ENCODE results near the gene TEKT1. TPM values are rescaled to one million over a fixed set of nuclear protein-coding genes. Genes with fewer than 3 reads are reported as not detected.

The TEKT1 gene
- total RNA-seq, 3 donors from 2014 or later (not counting 1 experiment from before 2014, with no cell fraction given), result not detected

DNA sequence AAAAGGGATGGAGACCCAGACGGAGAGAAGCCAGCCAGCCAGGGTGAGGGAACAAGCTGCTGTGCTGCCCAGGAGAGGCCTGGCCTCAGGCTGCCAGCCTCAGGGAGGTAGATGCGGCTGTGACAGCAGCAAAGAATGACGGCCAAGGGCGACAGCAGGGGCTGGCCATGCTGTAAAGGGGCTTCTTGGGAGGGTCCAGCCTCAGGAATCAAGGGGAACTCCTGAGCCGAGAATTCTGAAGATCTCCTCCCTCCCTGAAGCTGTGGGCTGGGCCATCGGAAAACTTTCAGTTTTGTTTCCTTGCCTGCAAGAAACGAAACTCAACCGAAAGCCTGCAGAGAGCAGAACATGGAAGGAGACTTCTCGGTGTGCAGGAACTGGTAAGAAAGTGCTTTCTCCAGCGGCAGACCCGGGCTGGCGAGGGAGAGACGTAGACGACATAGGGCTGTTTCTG is 75.8 kb downstream of the TEKT1 start, which contains the start of gene XAF1:
Gene XAF1, plus strand, starts transcription at position 316 of the 454 bp plus-strand sequence. Its CDS starts 33 bp downstream, at position 349.
- TF ChIP-seq, protein P1, sequence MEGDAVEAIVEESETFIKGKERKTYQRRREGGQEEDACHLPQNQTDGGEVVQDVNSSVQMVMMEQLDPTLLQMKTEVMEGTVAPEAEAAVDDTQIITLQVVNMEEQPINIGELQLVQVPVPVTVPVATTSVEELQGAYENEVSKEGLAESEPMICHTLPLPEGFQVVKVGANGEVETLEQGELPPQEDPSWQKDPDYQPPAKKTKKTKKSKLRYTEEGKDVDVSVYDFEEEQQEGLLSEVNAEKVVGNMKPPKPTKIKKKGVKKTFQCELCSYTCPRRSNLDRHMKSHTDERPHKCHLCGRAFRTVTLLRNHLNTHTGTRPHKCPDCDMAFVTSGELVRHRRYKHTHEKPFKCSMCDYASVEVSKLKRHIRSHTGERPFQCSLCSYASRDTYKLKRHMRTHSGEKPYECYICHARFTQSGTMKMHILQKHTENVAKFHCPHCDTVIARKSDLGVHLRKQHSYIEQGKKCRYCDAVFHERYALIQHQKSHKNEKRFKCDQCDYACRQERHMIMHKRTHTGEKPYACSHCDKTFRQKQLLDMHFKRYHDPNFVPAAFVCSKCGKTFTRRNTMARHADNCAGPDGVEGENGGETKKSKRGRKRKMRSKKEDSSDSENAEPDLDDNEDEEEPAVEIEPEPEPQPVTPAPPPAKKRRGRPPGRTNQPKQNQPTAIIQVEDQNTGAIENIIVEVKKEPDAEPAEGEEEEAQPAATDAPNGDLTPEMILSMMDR (IDR thresholded peaks at IDR 0.05), result no peak
- Mint-ChIP-seq H3K4me1 (peaks cover 60 to 69% of the 10 kb centered on the region in 2 donors), H3K36me3 (no peaks in the 10 kb centered on the region), H3K27me3 (ENCODE audit: low read depth in 2 of 2) (no peaks in the 10 kb centered on the region), H3K4me3 (peak within 1 kb of the TSS; percentile 99), H3K9me3 (no peaks in the 10 kb centered on the region), H3K27ac (peak within 1 kb of the TSS; percentile 91 to 97)
- Histone ChIP-seq H3K4me1 (ENCODE audit: control insufficient read depth, insufficient read depth, low read length) (peaks cover 62% of the 10 kb centered on the region), H3K27ac (ENCODE audit: low read length) (peak within 1 kb of the TSS; percentile 85), H3K27me3 (ENCODE audit: control insufficient read depth, insufficient read depth, low read length) (no peaks in the 10 kb centered on the region), H3K9me3 (ENCODE audit: control insufficient read depth, insufficient read depth, low read length) (no peaks in the 10 kb centered on the region), H3K36me3 (ENCODE audit: control insufficient read depth, insufficient read depth, low read length) (peaks cover 27% of the 10 kb centered on the region), H3K4me3 (ENCODE audit: low read length) (peak within 1 kb of the TSS; percentile 60)
- 3% methylated on average over 14 of the region's 14 CpGs for WGBS (ENCODE audit: insufficient coverage)
- ATAC-seq (peak; percentile 71 to 84 (median 71)), DNase-seq (peak; percentile 44 to 77)
- intact Hi-C loops (cut with micrococcal nuclease), result loop anchor here (10.0 kb wide), 1 partner anchor 259 kb away; the partner anchor contains the start of gene RNASEK

DNA sequence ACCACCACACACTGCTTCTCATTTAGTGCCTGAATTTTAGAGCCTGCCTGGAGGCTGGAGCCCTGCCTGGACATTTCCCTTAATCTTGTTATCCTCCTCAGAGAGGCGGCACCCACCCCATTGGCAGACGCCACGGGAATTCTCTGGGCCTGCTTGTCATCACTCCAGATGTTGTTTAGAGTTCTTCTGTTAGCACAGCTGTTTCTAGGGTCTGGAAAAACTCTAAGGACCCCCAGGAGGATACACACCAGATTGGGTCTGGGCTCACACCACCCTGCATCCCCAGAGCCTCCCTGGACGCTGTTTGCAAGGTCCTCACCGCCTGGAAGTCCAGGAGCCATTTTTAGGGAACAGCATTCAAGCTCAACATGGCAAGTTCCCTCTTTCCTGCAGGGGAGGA is 76.2 kb downstream of the TEKT1 start:
- ATAC-seq, result no peak
- peak overlapping the region; percentile 60 for H3K4me3 ChIP-seq (ENCODE audit: low read length)
- intact Hi-C loops (cut with micrococcal nuclease), result loop anchor here (10.0 kb wide), 1 partner anchor 260 kb away; the partner anchor contains the start of gene RNASEK
- H3K36me3 Mint-ChIP-seq, result no peaks in the 10 kb centered on the region
- DNase-seq, result no peak
- H3K27ac Mint-ChIP-seq, result peak overlapping the region; percentile 91 to 97
- H3K4me1 Mint-ChIP-seq, result peaks cover 60 to 69% of the 10 kb centered on the region in 2 donors
- peaks cover 23% of the 10 kb centered on the region for H3K36me3 ChIP-seq (ENCODE audit: control insufficient read depth, insufficient read depth, low read length)
- H3K27me3 Mint-ChIP-seq (ENCODE audit: low read depth in 2 of 2), result no peaks in the 10 kb centered on the region
- no peaks in the 10 kb centered on the region for H3K9me3 Mint-ChIP-seq
- TF ChIP-seq, protein P1 (IDR thresholded peaks at IDR 0.05), result no peak
- no peaks in the 10 kb centered on the region for H3K9me3 ChIP-seq (ENCODE audit: control insufficient read depth, insufficient read depth, low read length)
- peak overlapping the region; percentile 85 for H3K27ac ChIP-seq (ENCODE audit: low read length)
- whole genome bisulfite sequencing (ENCODE audit: insufficient coverage), result 90% methylated on average over 5 of the region's 5 CpGs
- peaks cover 62% of the 10 kb centered on the region for H3K4me1 ChIP-seq (ENCODE audit: control insufficient read depth, insufficient read depth, low read length)
- no peaks in the 10 kb centered on the region for H3K27me3 ChIP-seq (ENCODE audit: control insufficient read depth, insufficient read depth, low read length)
- H3K4me3 Mint-ChIP-seq, result peak overlapping the region; percentile 99

DNA sequence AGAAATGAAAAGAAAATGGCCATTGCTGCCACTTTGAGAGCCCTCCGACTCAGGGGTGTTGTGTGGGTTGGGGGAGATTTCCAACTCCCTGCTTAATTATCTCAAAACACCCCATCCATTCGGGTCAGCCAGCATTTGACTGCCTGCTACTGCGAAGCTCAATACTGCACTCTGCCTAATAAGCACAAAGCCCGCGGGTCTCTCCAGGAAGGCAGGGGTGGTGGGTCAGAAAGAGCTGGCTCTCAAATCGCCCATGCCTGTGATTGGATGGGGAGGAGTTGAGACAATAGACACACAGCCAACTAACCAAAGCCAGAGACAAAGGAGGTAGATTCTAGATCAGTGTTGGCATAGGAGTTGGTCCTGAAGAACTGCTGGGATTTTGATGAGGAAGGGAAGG is 78.0 kb downstream of the TEKT1 start:
- intact Hi-C loops (cut with micrococcal nuclease), result loop anchor here (10.0 kb wide), 1 partner anchor 261 kb away; the partner anchor contains the start of gene RNASEK
- Histone ChIP-seq H3K36me3 (ENCODE audit: control insufficient read depth, insufficient read depth, low read length) (peaks cover 9% of the 10 kb centered on the region), H3K27ac (ENCODE audit: low read length) (peak overlapping the region; percentile 60), H3K4me3 (ENCODE audit: low read length) (no peak overlapping the region), H3K9me3 (ENCODE audit: control insufficient read depth, insufficient read depth, low read length) (no peaks in the 10 kb centered on the region), H3K4me1 (ENCODE audit: control insufficient read depth, insufficient read depth, low read length) (peaks cover 59% of the 10 kb centered on the region), H3K27me3 (ENCODE audit: control insufficient read depth, insufficient read depth, low read length) (no peaks in the 10 kb centered on the region)
- TF ChIP-seq, protein P1 (IDR thresholded peaks at IDR 0.05), result no peak
- Mint-ChIP-seq H3K9me3 (no peaks in the 10 kb centered on the region), H3K27me3 (ENCODE audit: low read depth in 2 of 2) (no peaks in the 10 kb centered on the region), H3K4me1 (peaks cover 60 to 62% of the 10 kb centered on the region in 2 donors), H3K27ac (peak overlapping the region; percentile 90 to 97), H3K4me3 (peak overlapping the region; percentile 78), H3K36me3 (no peaks in the 10 kb centered on the region)
- DNase-seq (no peak), ATAC-seq (no peak)
- 93% methylated on average over 3 of the region's 6 CpGs for WGBS (ENCODE audit: insufficient coverage)

All from natural killer cell (primary cell).